ENCODE measurements around the gene RPL35. TPM values are rescaled to one million over a fixed set of nuclear protein-coding genes. Genes with fewer than 3 reads are reported as not detected.

Gene RPL35
- total RNA-seq, 1 experiment from 2014 or later: 1,637 TPM

DNA sequence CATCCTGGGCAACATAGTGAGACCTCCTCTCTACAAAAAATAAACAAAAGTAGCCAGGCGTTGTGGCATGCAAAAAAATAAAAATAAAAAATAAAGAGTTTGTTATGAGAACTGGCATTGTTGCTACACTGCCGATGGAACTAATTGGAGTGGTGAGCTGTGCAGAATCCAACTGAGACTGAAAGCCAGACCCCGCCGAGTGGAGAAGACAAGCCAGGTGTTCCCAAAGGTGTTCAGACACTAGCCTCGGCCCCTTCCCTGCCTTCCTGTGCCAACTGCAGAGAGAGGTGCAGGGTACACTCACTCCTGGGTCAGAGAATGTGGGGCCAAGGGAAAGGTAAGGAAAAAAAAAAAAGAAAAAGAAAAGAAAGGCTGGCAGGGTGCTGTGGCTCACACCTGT is 46.2 kb downstream of the RPL35 start:
- no peak overlapping the region for H3K4me3 ChIP-seq (ENCODE audit: low read depth, low read length, poor library complexity, severe bottlenecking)
- no peaks in the 10 kb centered on the region for H3K36me3 ChIP-seq (ENCODE audit: insufficient read depth, low read length, poor library complexity, severe bottlenecking)
- H3K27me3 ChIP-seq (replicated peaks; ENCODE audit: insufficient read depth, low read depth, low read length, poor library complexity): no peaks in the 10 kb centered on the region
- POLR2A ChIA-PET (ENCODE audit: low non-redundant PET): no interaction called here
- CTCF ChIA-PET: no interaction called here
- no peak for TF ChIP-seq EZH2 (IDR thresholded peaks at IDR 0.05; ENCODE audit: borderline replicate concordance, low read depth, low read length, poor library complexity, severe bottlenecking)
- TF ChIP-seq, protein P1, sequence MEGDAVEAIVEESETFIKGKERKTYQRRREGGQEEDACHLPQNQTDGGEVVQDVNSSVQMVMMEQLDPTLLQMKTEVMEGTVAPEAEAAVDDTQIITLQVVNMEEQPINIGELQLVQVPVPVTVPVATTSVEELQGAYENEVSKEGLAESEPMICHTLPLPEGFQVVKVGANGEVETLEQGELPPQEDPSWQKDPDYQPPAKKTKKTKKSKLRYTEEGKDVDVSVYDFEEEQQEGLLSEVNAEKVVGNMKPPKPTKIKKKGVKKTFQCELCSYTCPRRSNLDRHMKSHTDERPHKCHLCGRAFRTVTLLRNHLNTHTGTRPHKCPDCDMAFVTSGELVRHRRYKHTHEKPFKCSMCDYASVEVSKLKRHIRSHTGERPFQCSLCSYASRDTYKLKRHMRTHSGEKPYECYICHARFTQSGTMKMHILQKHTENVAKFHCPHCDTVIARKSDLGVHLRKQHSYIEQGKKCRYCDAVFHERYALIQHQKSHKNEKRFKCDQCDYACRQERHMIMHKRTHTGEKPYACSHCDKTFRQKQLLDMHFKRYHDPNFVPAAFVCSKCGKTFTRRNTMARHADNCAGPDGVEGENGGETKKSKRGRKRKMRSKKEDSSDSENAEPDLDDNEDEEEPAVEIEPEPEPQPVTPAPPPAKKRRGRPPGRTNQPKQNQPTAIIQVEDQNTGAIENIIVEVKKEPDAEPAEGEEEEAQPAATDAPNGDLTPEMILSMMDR (conservative IDR thresholded peaks at IDR 0.05; ENCODE audit: low read depth, low read length): no peak
- no TSS peak for BruUV-seq (replicated peaks)
- H3K9me3 ChIP-seq (ENCODE audit: low read depth, low read length, poor library complexity, severe bottlenecking): no peaks in the 10 kb centered on the region
- intact Hi-C loops (cut with micrococcal nuclease; ENCODE audit: unreplicated experiment): no loop called here
- no peaks in the 10 kb centered on the region for H3K4me1 ChIP-seq (ENCODE audit: insufficient read depth, low read length, poor library complexity, severe bottlenecking)
- H3K27ac ChIP-seq (ENCODE audit: low read depth, low read length, poor library complexity, severe bottlenecking): no peak overlapping the region
- DNase-seq (ENCODE audit: low spot score): no peak

DNA sequence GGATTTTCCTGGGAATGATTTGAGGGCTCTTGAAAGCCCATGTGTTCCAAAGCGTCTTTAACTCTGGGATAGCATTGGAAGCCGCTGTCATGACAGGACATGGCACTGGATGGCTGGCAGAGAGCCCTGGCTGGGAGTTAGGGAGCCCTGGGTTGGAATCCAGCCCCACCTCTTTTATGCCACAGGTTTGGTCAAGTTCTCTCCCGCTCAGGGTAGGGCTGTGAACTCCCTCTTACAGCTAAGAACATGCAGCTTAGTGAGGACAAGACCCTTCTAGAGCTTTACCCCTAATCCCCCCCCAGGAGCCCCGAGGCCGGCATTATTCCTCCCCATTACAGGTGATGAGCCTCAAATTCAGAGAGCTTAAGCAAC is 47.6 kb downstream of the RPL35 start:
- no peaks in the 10 kb centered on the region for H3K36me3 ChIP-seq (ENCODE audit: insufficient read depth, low read length, poor library complexity, severe bottlenecking)
- H3K4me1 ChIP-seq (ENCODE audit: insufficient read depth, low read length, poor library complexity, severe bottlenecking): no peaks in the 10 kb centered on the region
- ChIA-PET CTCF (no interaction called here), POLR2A (ENCODE audit: low non-redundant PET) (no interaction called here)
- H3K4me3 ChIP-seq (ENCODE audit: low read depth, low read length, poor library complexity, severe bottlenecking): no peak overlapping the region
- H3K27ac ChIP-seq (ENCODE audit: low read depth, low read length, poor library complexity, severe bottlenecking): no peak overlapping the region
- no peaks in the 10 kb centered on the region for H3K9me3 ChIP-seq (ENCODE audit: low read depth, low read length, poor library complexity, severe bottlenecking)
- no TSS peak for BruUV-seq (replicated peaks)
- TF ChIP-seq, protein P1 (conservative IDR thresholded peaks at IDR 0.05; ENCODE audit: low read depth, low read length): no peak
- no peak for TF ChIP-seq EZH2 (IDR thresholded peaks at IDR 0.05; ENCODE audit: borderline replicate concordance, low read depth, low read length, poor library complexity, severe bottlenecking)
- intact Hi-C loops (cut with micrococcal nuclease; ENCODE audit: unreplicated experiment): no loop called here
- DNase-seq (ENCODE audit: low spot score): no peak
- H3K27me3 ChIP-seq (replicated peaks; ENCODE audit: insufficient read depth, low read depth, low read length, poor library complexity): no peaks in the 10 kb centered on the region

DNA sequence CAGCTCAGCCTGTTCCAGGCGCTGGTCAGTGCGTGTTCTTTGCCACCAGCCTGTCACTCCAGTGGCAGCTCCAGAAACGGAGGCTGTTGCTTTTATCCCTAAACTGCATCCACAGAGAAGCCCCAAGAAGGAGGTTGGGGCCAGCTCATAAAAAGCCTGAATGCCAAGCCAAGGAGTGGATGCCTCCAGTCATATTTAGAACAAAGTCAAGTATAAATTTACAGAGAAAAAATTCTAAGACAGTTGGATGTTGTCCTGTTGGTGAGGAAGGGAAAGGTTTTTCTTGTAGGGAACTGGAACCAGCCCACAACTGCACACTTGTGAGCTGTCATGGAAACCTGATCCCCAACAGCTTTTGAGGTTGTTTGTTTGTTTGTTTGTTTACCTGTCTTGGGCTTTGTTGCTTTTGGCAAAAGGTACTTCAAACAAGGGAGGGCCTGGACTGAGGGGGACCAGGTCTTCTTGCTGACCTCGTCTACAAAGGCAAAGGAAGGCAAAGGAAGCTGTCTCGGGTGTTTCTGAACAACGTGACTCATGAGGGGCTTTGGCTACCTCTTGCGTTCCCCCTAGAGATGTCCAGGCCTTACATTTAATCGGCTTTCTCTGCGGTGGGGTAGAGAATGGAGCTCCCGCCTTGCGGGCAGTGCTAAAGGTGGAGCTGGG is 48.1 kb downstream of the RPL35 start:
- H3K36me3 ChIP-seq (ENCODE audit: insufficient read depth, low read length, poor library complexity, severe bottlenecking): no peaks in the 10 kb centered on the region
- TF ChIP-seq, protein P1 (conservative IDR thresholded peaks at IDR 0.05; ENCODE audit: low read depth, low read length): no peak
- TF ChIP-seq EZH2 (IDR thresholded peaks at IDR 0.05; ENCODE audit: borderline replicate concordance, low read depth, low read length, poor library complexity, severe bottlenecking): no peak
- intact Hi-C loops (cut with micrococcal nuclease; ENCODE audit: unreplicated experiment): no loop called here
- no peak overlapping the region for H3K4me3 ChIP-seq (ENCODE audit: low read depth, low read length, poor library complexity, severe bottlenecking)
- DNase-seq (ENCODE audit: low spot score): no peak
- ChIA-PET CTCF (no interaction called here), POLR2A (ENCODE audit: low non-redundant PET) (no interaction called here)
- no TSS peak for BruUV-seq (replicated peaks)
- H3K27ac ChIP-seq (ENCODE audit: low read depth, low read length, poor library complexity, severe bottlenecking): no peak overlapping the region
- no peaks in the 10 kb centered on the region for H3K4me1 ChIP-seq (ENCODE audit: insufficient read depth, low read length, poor library complexity, severe bottlenecking)
- H3K27me3 ChIP-seq (replicated peaks; ENCODE audit: insufficient read depth, low read depth, low read length, poor library complexity): no peaks in the 10 kb centered on the region
- no peaks in the 10 kb centered on the region for H3K9me3 ChIP-seq (ENCODE audit: low read depth, low read length, poor library complexity, severe bottlenecking)

Measured in A673 (cell line).